IPS-20b (cell line): ENCODE results near the gene IKBKG.
"Not testable (repeated sequence)": the region's sequence is repeated elsewhere in the genome, so short reads cannot be mapped to it uniquely, and the experiment has no call there.

Source experiments
- H3K27ac ChIP-seq: one replicate; pipeline ENCODE4 v1.5.1; 2013; ENCODE audit warnings: low read length
- H3K27me3 ChIP-seq: 2 replicates; pipeline ENCODE4 v1.6.1; 2013; ENCODE audit warnings: mild to moderate bottlenecking, low read length, inconsistent platforms; ENCODE audit not compliant: insufficient read depth
- H3K36me3 ChIP-seq: 2 replicates; pipeline ENCODE4 v1.6.1; 2013; ENCODE audit warnings: low read depth, mild to moderate bottlenecking, inconsistent platforms, low read length, moderate library complexity; ENCODE audit not compliant: insufficient read depth
- H3K4me1 ChIP-seq: 2 replicates; pipeline ENCODE4 v1.6.1; 2013; ENCODE audit warnings: mild to moderate bottlenecking, control low read depth, inconsistent platforms, low read length, moderate library complexity; ENCODE audit not compliant: insufficient read depth
- H3K4me3 ChIP-seq: 2 replicates; pipeline ENCODE4 v1.5.1; 2013; ENCODE audit warnings: mild to moderate bottlenecking, low read length, inconsistent platforms
- H3K9ac ChIP-seq: 2 replicates; pipeline ENCODE4 v1.6.1; 2013; ENCODE audit warnings: low read depth, mild to moderate bottlenecking, inconsistent platforms, low read length, moderate library complexity
- H3K9me3 ChIP-seq: 2 replicates; pipeline ENCODE4 v1.6.1; 2013; ENCODE audit warnings: mild to moderate bottlenecking, low read depth, low read length, inconsistent platforms; ENCODE audit not compliant: insufficient read depth

IKBKG gene, protein sequence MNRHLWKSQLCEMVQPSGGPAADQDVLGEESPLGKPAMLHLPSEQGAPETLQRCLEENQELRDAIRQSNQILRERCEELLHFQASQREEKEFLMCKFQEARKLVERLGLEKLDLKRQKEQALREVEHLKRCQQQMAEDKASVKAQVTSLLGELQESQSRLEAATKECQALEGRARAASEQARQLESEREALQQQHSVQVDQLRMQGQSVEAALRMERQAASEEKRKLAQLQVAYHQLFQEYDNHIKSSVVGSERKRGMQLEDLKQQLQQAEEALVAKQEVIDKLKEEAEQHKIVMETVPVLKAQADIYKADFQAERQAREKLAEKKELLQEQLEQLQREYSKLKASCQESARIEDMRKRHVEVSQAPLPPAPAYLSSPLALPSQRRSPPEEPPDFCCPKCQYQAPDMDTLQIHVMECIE

DNA sequence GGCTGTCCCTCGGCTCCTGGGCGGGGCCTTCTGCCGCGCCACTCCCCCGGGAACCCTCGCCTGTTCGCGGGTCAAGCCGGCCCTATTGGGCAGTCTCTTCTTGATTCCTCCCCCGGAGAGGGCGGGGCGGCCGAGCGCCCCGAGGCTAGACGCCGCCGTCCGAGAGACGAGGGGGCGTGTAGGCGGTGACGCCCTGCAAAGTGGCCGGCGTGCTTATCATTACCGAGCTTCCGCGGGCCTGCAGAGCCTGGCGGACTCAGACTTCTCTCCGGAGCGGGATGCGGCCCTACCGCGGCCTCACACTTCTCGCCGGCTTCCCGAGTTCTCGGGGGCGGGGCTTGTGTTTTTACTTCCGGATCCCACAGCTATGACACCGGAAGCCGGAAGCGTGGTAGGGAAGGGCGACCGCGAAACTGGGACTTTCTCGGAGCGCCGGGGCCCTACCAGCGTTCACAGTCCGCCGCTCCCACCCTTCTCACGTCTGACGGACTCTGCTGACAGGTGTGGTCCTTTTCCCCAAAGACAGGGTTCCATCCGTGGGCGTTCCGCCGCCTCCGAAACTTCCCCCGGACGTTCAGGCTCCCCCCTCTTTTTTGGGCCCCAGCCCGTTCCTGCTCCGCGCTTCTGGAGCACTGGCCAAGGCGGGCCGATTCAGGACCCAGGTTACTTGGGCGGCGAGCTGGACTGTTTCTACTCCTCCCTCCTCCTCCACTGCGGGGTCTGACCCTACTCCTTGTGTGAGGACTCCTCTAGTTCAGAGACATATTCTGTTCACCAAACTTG lies at the start of gene IKBKG:
IKBKG (plus strand) TSS at position 376 of the 783 bp plus-strand sequence. CDS start 4,383 bp downstream, outside the sequence.
- Histone ChIP-seq H3K4me1 (no peaks in the 10 kb centered on the region), H3K27me3 (no peaks in the 10 kb centered on the region), H3K27ac (no peak within 1 kb of the TSS), H3K9ac (peak within 1 kb of the TSS; percentile 91), H3K36me3 (peaks cover 20% of the 10 kb centered on the region; the same call in 1 of the 2 replicates), H3K4me3 (peak within 1 kb of the TSS; percentile 96), H3K9me3 (no peaks in the 10 kb centered on the region)

DNA sequence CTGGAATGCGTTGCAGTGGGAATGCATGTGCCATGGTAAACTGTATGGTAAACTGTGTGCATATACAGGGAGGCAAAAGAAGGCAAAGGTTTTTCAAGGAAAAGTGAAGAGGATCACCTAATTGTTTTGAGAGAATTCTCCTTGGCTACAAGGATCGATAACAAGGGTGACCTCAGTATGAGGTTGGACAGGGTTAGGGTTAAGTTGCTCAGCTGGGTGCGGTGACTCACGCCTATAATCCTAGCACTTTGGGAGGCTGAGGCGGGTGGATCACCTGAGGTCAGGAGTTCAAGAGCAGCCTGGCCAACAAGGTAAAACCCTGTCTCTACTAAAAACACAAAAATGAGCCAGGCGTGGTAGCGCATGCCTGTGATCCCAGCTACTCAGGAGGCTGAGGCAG lies 46.0 kb upstream of the IKBKG start:
- H3K27me3 ChIP-seq, H3K4me3 ChIP-seq, H3K9me3 ChIP-seq, H3K9ac ChIP-seq, H3K27ac ChIP-seq, H3K4me1 ChIP-seq, H3K36me3 ChIP-seq: not testable (repeated sequence)

DNA sequence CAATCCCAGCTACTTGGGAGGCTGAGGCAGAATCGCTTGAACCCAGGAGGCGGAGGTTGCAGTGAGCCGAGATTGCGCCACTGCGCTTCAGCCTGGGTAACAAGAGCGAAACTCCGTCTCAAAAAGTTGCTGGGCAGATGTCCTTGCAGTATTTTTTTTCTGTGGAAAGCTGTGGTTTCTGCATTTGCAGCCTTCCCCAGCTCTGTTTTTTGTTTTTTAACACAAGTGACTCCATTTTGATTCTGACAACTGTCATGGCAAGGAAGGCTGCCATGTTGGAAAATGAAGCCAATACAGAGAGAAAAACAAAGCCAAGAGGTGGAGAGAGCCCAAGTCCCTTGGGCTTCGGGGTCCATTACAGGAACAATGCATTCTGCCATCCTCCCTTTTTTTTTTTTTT lies 45.3 kb upstream of the IKBKG start:
- Histone ChIP-seq H3K9me3 (no peaks in the 10 kb centered on the region), H3K27ac (no peak overlapping the region), H3K36me3 (no peaks in the 10 kb centered on the region), H3K4me3 (no peak overlapping the region), H3K27me3 (no peaks in the 10 kb centered on the region), H3K4me1 (no peaks in the 10 kb centered on the region), H3K9ac (no peak overlapping the region)

DNA sequence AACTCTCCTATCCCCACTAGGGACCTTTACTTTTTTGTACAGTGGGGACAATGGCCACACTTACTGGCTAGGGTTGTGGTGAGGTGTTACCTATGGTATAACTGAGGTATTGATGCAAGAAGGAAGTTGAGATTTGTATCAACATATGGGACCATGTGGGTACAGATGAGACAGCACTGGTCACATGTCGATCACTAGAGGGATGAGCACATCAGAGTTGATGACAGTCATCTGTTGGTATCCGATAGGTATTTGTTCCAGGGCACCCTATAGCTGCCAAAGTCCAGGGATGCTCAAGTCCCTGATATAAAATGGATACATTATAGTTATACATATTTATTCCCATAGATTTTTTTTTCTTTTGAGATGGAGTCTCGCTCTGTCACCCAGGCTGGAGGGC lies 44.4 kb upstream of the IKBKG start:
- Histone ChIP-seq H3K4me3 (no peak overlapping the region), H3K4me1 (no peaks in the 10 kb centered on the region), H3K9ac (no peak overlapping the region), H3K9me3 (no peaks in the 10 kb centered on the region), H3K27me3 (no peaks in the 10 kb centered on the region), H3K36me3 (no peaks in the 10 kb centered on the region), H3K27ac (no peak overlapping the region)

DNA sequence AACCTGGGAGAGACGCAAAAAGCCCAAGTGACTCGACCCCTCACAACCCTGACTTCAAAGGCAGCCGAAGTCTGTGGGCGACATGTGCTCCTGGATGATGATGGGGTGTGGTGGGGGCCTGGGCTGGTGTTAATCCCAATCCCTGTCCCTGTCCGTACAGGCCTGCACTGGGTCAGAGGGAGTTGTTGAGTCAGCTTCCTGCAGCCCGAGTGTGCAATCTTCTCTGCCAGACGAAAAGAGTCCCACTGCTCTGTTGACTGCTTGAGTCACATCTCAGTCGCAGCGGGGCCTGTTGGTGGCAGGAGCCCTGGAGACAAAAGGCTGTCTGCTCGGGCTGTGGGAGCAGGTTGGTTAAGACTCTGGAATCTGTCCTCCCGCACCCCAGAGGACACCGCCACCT lies 41.7 kb upstream of the IKBKG start:
- no peaks in the 10 kb centered on the region for H3K27me3 ChIP-seq
- no peaks in the 10 kb centered on the region for H3K36me3 ChIP-seq
- no peaks in the 10 kb centered on the region for H3K4me1 ChIP-seq
- no peak overlapping the region for H3K27ac ChIP-seq
- no peak overlapping the region for H3K4me3 ChIP-seq
- no peaks in the 10 kb centered on the region for H3K9me3 ChIP-seq
- no peak overlapping the region for H3K9ac ChIP-seq

DNA sequence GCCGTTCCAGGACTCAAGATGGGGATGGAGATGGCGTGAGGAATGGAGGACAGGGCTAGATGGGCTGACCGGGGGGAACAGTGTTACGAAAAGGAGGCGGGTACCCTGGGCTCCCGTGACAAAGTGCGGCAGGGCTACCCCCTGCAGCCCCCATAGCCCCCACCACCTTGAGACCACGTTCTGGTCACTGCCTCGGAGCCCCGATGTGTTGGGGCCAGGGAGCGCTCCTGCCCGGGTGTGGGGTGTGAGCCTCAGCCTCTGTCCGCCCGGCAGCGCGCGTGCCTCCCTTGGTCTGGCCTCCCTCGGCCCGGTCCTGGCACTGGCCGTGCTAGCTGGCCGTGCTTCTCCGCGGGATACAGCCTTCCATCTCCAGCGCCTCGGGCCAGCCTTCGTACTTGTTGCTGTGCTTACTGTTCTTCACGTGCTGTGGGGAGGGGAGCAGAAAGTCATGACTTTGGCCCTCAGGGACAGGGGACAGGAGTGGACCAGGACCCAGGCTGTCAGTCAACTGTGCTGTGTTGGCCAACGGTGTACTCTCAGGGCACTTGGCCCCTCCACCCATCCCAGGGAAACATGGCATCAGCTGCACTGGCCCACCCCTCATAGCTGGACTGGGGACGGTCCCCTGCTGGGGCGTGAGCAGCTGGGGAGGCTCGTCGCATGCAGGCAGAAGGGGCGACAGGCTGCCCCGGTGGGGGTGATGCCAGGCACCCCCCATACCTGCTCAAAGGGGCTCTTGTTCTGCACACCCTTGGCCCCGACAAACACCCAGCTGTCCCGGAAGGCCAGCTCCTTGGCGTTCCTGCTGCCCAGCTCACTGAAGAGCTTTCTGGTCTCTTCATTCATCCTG lies 40.7 kb upstream of the IKBKG start:
- Histone ChIP-seq H3K4me1 (no peaks in the 10 kb centered on the region), H3K9ac (no peak overlapping the region), H3K36me3 (no peaks in the 10 kb centered on the region), H3K27ac (no peak overlapping the region), H3K4me3 (no peak overlapping the region), H3K9me3 (no peaks in the 10 kb centered on the region), H3K27me3 (no peaks in the 10 kb centered on the region)

DNA sequence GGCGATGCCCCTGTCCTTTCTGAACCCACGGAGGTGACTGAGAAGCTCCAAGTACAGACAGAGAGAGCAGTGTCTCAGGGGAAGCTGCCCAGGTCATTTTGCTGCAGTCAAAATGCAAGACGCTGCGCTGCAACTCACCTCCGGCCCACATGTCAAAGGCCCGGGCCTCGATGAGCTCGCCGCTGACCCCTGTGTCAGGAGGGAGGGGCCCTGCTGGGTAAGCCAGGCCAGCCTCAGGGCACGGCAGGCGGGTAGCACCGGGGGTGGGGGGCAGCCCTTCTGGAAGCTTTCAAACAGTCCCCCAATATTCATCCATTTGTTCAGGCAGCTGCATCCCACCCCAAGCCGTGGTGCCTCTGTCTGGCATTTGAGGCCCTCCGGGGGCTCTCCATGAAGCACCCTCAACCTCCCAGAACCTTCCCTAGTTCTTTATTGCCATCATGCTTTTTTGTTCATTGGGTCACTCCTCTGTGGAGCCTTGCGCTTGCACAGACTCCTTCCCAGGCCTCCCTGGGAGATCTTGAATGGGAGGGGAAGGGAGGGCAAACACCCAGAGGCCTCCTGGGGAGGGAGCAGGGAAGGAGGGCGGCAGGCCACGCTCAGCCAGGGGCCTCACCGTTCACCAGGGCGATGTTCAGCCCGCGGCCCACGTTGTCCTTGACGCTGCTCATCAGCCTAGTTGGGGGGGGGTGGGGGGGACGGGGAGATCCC lies 39.6 kb upstream of the IKBKG start:
- Histone ChIP-seq H3K27me3 (no peaks in the 10 kb centered on the region), H3K9me3 (no peaks in the 10 kb centered on the region), H3K27ac (no peak overlapping the region), H3K4me1 (no peaks in the 10 kb centered on the region), H3K36me3 (no peaks in the 10 kb centered on the region), H3K4me3 (no peak overlapping the region), H3K9ac (no peak overlapping the region)

DNA sequence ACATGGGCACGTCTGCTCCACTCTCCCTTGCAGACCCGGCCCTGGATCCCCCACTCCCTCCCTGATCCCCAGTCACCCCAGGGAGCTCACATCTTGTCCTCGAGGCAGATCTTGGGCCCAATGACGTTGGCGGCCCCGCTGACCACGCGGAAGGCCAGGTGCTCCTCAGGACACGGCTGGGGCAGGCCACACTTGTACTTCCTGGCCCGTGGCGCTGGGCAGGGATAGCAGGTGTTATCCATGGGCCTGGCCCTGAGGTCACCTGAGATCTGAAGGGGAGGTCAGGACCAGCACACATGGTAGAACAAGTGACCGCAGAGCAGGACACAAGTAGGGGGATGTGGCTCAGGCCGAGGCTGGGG lies 39.1 kb upstream of the IKBKG start:
- Histone ChIP-seq H3K9me3 (no peaks in the 10 kb centered on the region), H3K4me1 (no peaks in the 10 kb centered on the region), H3K4me3 (no peak overlapping the region), H3K36me3 (no peaks in the 10 kb centered on the region), H3K27me3 (no peaks in the 10 kb centered on the region), H3K27ac (no peak overlapping the region), H3K9ac (no peak overlapping the region)

DNA sequence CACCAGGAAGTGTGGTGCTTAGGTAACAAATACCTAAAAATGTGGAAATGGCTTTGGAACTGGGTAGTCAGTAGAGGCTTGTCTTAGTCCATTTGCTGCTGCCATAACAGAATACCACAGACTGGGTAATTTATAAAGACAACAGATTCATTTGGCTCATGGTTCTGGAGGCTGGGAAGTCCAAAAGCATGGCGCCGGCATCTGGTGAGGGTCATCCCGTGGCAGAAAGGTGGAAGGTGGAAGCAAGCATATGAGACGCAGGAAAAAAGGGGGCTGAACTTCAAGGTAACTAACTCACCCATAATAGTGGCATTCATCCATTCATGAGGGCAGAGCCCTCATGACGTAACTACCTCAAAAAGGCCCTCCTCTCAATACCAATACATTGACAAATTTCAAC lies 38.0 kb upstream of the IKBKG start:
- H3K4me3 ChIP-seq: no peak overlapping the region
- no peaks in the 10 kb centered on the region for H3K9me3 ChIP-seq
- no peaks in the 10 kb centered on the region for H3K27me3 ChIP-seq
- no peaks in the 10 kb centered on the region for H3K4me1 ChIP-seq
- no peak overlapping the region for H3K27ac ChIP-seq
- no peak overlapping the region for H3K9ac ChIP-seq
- no peaks in the 10 kb centered on the region for H3K36me3 ChIP-seq

DNA sequence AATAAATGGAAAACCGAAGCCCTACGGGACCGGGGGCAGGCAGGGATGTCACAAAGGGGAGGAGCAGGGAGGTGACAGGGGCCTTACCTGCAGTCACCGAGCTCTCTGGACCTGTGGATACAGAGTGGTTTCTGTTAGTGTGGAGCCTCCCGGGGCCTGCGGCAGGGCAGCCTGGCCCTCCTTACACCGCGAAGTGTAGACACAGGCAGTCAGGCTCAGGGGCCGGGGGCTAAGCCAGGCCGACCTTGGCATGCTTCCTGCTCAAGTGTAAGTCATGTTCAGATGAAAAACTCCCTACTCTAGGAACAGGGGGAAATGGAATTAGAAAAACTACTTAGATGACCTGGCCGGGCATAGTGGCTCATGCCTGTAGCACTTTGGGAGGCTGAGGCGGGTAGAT lies 35.7 kb upstream of the IKBKG start:
- Histone ChIP-seq H3K4me1 (no peaks in the 10 kb centered on the region; the same call in 1 of the 2 replicates), H3K27me3 (no peaks in the 10 kb centered on the region), H3K9ac (no peak overlapping the region), H3K9me3 (no peaks in the 10 kb centered on the region), H3K4me3 (no peak overlapping the region), H3K27ac (no peak overlapping the region), H3K36me3 (no peaks in the 10 kb centered on the region)

DNA sequence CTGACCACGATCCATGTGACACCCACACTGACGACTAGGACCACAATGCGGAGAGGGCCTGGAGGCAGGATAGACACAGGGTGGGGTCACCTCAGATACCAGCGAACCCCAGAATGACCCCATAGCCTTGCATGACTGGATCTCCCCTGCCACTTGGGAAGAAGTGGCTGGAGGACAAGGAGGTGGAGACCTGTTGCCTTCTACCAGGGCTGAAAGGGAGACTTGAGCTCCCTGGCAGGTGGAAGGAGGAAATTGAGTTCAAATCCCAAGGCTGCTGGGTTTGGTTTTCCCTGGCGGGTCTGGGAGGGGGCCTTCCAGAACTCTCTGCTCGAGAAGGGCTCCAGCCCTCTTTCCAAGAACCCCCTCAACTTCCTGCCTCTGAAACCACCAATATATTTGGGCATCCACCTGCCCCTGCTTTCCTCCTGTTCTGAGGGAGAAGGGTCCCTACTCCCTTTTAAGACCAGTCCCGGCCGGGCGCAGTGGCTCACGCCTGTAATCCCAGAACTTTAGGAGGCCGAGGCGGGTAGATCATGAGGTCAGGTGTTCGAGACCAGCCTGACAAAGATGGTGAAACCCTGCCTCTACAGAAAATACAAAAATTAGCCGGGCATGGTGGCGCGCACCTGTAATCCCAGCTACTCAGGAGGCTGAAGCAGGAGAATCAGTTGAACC lies 34.4 kb upstream of the IKBKG start:
- Histone ChIP-seq H3K27me3 (no peaks in the 10 kb centered on the region), H3K36me3 (no peaks in the 10 kb centered on the region), H3K9me3 (no peaks in the 10 kb centered on the region), H3K27ac (no peak overlapping the region), H3K4me1 (peaks cover 2% of the 10 kb centered on the region; the same call in 1 of the 2 replicates), H3K9ac (no peak overlapping the region), H3K4me3 (no peak overlapping the region)
